Measurements from ENCODE around the gene PRKAA2.

GRCh38 chr1:56665384-56665783 lies 20.3 kb downstream of the PRKAA2 start:
- TF ChIP-seq RBBP5 (conservative IDR thresholded peaks at IDR 0.05) (no peak), ZNF622 (IDR thresholded peaks at IDR 0.05) (no peak), POLR2A (IDR thresholded peaks at IDR 0.05; ENCODE audit: low read depth, low read length) (no peak), ZBTB11 (CRISPR knock-in tag; IDR thresholded peaks at IDR 0.05) (no peak)

All from GM12878 (cell line).